ENCODE data around the gene MRPL40.

The MRPL40 gene

GRCh38 chr22:19432133-19432851 lies at the start of gene MRPL40:
Gene MRPL40 (plus strand): TSS chr22:19432545. CDS start chr22:19432555, 10 bp downstream.
- TF ChIP-seq CTCF (conservative IDR thresholded peaks at IDR 0.05; ENCODE audit: low read depth), result no peak
- ChIA-PET CTCF (no interaction called here), POLR2A (ENCODE audit: low non-redundant PET) (interaction anchor here (1.0 kb wide), 1 partner anchor 253 kb away, joined by 3 read pairs; no protein-coding TSS in a partner anchor)
- DNase-seq (ENCODE audit: low spot score), result peak; percentile 83
- peak within 1 kb of the TSS; percentile 96 for H3K27ac ChIP-seq

GRCh38 chr22:19383292-19383691 lies 49.1 kb upstream of the MRPL40 start:
- no peak for TF ChIP-seq CTCF (conservative IDR thresholded peaks at IDR 0.05; ENCODE audit: low read depth)
- ChIA-PET POLR2A (ENCODE audit: low non-redundant PET) (no interaction called here), CTCF (no interaction called here)
- no peak overlapping the region for H3K27ac ChIP-seq
- no peak for DNase-seq (ENCODE audit: low spot score)

GRCh38 chr22:19385221-19385906 lies 47.0 kb upstream of the MRPL40 start:
- POLR2A ChIA-PET (ENCODE audit: low non-redundant PET), result no interaction called here
- no peak for TF ChIP-seq CTCF (conservative IDR thresholded peaks at IDR 0.05; ENCODE audit: low read depth)
- no peak for DNase-seq (ENCODE audit: low spot score)
- H3K27ac ChIP-seq, result no peak overlapping the region
- CTCF ChIA-PET, result no interaction called here

GRCh38 chr22:19386248-19386647 lies 46.1 kb upstream of the MRPL40 start:
- TF ChIP-seq CTCF (conservative IDR thresholded peaks at IDR 0.05; ENCODE audit: low read depth), result no peak
- ChIA-PET CTCF (no interaction called here), POLR2A (ENCODE audit: low non-redundant PET) (no interaction called here)
- H3K27ac ChIP-seq, result no peak overlapping the region
- DNase-seq (ENCODE audit: low spot score), result no peak

- DNase-seq (ENCODE audit: low spot score), result no peak
- ChIA-PET POLR2A (ENCODE audit: low non-redundant PET) (no interaction called here), CTCF (interaction anchor here (0.6 kb wide), 2 partner anchors 9 to 66 kb away, joined by 5 to 6 read pairs; no protein-coding TSS in a partner anchor)
- no peak for TF ChIP-seq CTCF (conservative IDR thresholded peaks at IDR 0.05; ENCODE audit: low read depth)
- H3K27ac ChIP-seq, result no peak overlapping the region
These were observed 45.3 kb upstream of the MRPL40 start for GRCh38 chr22:19387038-19387437.

GRCh38 chr22:19387575-19387974 lies 44.8 kb upstream of the MRPL40 start:
- ChIA-PET POLR2A (ENCODE audit: low non-redundant PET) (no interaction called here), CTCF (interaction anchor here (0.6 kb wide), 2 partner anchors 9 to 65 kb away, joined by 5 to 6 read pairs; no protein-coding TSS in a partner anchor)
- TF ChIP-seq CTCF (conservative IDR thresholded peaks at IDR 0.05; ENCODE audit: low read depth), result no peak
- DNase-seq (ENCODE audit: low spot score), result no peak
- no peak overlapping the region for H3K27ac ChIP-seq
